ENCODE results near the gene CSNK1G1.
"Not testable (repeated sequence)": the region's sequence is repeated elsewhere in the genome, so short reads cannot be mapped to it uniquely, and the experiment has no call there.

The CSNK1G1 gene

DNA sequence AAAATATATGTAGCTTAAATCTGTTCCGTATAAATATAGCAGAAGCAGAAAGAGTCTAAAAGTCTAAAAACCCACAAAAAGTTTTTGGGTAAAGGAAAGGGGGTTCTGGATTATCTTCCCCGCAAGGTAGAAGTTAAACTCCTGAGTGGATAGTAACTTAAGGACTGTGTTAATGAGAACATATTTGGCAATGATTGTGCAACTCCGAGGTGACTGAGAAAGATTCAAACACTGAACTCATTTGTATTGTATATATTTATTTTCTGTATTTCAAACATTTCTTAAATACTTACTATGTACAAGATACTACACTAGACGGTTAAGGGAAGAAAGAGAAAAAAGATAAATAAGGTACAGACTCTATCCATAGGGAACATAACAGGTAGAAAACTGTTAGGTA is 120.4 kb downstream of the CSNK1G1 start:
- DNase-seq, result no peak

- no peak for DNase-seq
These were observed 122.7 kb downstream of the CSNK1G1 start for GRCh38 chr15:64233299-64233698.

DNA sequence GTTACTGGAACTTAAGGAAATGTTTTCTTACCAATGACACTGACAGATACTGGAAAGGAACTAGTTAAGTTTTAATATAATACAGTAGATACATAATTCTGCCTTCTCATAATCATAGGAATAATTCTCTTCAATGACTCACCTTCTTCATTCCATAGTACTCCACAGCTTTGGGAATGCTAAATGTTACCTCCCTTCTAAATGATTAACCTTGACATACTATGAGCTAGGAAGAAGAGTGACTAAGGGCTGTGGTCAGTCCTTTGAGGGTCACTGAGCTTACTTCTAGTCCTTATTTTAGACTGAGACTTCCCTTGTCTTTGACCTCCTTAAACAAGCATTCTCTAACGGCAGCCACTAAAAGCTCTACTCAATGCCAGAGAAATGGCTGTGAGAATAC is 123.6 kb downstream of the CSNK1G1 start:
- DNase-seq, result no peak

DNA sequence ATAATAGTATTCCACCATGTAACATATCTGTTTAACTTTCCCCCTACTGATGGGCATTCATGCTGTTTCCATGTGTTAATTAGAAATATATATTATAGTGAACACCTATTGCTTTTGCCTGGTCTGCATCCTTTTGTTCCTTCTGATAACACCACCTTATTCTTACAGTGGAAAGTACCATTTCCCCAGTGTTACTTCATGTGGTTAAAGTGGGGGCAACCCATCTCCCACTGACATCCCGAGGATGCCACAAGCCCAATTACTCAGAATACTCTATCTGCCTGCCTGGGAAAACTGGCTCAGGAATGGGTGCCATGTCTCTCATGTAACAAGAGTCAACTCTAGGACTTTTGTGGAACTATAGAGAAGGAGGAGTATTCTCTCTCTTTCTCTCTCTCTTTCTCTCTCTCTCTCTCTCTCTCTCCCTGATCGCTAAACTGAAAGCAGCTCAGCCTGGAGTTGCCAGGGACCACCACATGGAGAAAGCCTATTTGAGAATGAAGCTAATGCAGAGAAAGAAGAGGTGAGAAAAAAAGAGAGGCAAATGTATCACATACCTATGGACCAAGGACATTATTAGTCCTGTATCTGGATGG is 126.7 kb downstream of the CSNK1G1 start:
- no peak for DNase-seq

DNA sequence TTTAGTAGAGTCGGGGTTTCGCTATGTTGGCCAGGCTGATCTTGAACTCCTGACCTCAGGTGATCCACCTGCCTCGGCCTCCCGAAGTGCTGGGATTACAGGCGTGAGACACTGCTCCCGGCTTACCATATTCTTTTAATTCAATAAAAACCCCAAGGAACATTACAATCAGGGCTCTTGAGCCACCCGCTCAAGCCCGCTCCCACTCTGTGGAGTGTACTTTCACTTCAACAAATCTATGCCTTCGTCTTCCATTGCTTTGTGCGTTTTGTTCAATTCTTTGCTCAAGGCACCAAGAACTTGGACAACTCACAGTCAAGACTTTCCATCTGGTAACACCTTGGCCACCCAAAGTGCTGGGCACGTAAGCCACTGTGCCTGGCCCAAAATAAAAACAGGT is 130.2 kb downstream of the CSNK1G1 start:
- DNase-seq, result no peak

- no peak for DNase-seq
These were observed 131.5 kb downstream of the CSNK1G1 start for GRCh38 chr15:64224511-64224910.

DNA sequence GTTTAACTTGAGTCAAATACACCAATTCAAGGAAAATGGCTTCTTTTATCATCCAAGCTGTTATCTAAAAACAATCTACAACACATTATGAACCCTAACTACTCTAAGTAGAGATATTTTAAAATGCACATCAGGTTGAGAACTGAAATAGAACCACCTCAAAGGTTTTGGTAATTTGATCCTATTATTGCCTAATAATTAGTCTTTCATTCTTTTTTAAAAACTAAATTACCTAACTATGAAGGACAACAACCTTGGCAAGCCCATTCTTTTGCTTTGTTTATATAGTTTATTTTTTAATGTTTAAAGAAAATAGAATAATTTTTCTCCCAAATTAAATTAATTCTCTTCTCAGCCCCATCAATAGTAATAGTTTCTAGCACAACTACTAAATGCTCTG is 132.1 kb downstream of the CSNK1G1 start:
- DNase-seq, result no peak

DNA sequence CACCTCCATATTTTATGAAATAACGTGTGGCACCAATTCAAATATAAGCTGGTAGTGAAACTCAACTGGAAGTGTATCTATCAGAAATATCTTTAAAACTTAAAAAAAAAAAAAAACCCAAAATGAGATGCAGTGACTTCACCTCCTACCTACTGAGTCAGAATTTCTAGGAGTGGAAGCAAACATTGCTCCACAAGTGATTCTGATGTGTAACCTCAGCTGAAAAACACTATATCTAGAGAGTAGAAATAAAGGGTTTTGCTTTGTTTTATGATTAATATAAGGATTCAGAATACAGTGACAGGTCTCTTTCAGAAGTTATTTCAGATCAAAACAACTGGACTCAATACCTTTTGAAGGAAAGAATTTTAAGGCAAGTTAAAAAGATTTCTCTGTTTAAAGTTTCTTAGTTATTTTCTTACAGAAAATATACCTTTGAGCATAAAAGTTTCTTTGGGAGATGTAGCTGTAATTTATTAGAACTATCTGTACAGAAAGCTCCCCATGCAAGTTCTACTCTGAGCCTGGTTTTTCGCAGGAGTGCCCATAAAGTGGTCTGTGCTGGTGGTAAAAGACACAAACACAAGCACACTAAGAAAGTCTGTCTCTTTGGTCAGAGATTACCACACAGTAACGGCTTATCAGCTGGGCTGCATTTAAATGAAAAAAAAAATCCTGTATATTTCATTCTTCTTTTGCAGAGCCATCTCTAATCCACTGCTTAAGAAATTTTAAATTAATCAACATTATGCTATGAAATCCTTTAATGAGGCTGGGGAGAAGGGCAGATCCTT is 133.2 kb downstream of the CSNK1G1 start:
- no peak for DNase-seq

GRCh38 chr15:64221911-64222310 is 134.1 kb downstream of the CSNK1G1 start:
- DNase-seq, result not testable (repeated sequence)

DNA sequence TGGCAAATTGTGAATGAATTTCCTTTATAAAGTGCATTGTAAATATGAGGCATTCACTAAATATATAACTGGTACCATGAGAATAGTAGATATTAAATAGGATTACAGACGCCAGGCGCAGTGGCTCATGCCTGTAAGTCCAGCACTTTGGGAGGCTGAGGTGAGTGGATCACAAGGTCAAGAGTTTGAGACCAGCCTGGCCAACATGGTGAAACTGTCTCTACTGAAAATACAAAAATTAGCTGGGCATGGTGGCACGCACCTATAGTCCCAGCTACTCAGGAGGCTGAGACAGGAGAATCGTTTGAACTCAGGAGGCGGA is 138.6 kb downstream of the CSNK1G1 start:
- DNase-seq, result not testable (repeated sequence)

GRCh38 chr15:64216730-64217428 is 139.1 kb downstream of the CSNK1G1 start:
- no peak for DNase-seq

- no peak for DNase-seq
These were observed 139.8 kb downstream of the CSNK1G1 start for GRCh38 chr15:64216196-64216595.

DNA sequence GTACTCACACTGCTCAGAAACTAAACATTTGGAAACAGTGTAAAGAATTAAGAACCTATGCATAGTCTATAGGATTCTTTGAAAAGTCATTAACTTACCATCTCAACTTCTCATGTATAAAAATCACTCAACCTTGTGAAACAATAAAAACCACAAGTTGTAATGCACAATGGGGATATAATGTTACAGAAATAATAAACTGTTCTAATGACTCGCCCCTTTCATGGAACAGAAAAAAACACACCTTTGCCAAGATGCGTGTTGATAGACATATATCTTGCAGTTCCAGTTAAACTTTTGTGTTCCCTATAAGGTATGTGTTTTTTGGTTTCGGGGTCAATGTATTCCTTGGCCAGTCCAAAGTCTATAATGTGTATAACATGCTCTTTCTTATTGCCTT is 142.3 kb downstream of the CSNK1G1 start:
- no peak for DNase-seq

GRCh38 chr15:64211696-64212095 is 144.3 kb downstream of the CSNK1G1 start:
- no peak for DNase-seq

DNA sequence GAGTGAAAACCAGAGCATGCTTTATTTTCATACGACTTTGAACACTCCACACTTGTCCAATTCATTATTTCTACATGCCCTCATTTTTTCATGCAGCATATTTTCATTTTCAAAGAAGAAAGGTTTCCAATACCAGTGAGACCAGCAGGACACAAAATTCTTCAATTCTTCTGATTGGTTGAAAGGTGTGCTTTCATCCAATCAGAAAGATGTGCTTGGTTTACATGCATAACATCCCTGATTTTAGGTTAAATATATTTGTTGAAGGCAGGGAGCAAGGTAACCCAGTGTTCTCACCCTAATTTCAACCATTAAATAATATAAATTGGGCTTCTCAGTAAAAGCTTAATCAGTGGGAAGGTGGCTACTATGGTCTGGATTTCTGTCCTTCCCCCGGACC is 145.6 kb downstream of the CSNK1G1 start:
- DNase-seq, result no peak

GRCh38 chr15:64209680-64210334 is 146.2 kb downstream of the CSNK1G1 start:
- DNase-seq, result no peak

GRCh38 chr15:64205202-64205601 is 150.8 kb downstream of the CSNK1G1 start:
- no peak for DNase-seq

DNA sequence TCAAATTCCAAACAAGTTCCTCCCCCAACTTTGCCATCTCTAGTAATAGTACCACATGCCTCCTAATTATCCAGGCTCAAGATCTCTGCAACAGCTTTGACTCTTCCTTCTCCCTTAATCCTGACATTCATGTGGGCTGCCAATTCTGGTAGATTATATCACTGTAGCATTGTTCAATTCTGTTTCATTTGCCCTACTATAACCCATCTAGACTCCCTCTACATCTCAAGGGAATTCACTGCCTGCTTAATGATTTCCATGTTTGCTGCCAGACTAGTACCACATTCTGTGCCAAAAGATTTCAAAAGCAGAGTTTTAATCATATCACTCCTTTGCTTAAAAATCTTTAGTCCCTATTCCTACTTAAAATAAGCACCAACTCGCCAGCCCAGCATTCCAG is 158.5 kb downstream of the CSNK1G1 start:
- no peak for DNase-seq

DNA sequence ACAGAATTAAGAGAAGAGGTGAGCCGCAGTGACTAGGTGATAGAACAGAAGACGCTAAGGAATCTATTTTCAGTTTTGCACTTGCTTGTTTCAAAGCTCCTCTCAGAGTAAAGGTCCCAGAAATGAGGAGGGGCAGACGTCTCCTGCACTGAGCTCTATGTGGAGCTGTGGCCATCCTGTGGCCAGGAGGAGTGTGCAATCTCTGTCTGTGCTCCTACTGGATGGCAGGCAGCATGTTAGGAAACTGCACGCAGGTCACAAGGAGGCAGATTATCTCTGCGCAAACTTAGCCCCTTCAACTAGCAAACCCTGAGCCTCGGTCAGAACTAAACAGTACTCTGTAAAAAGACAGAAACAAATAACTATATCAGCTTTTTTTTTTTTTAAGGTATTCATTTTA is 162.0 kb downstream of the CSNK1G1 start:
- no peak for DNase-seq

DNA sequence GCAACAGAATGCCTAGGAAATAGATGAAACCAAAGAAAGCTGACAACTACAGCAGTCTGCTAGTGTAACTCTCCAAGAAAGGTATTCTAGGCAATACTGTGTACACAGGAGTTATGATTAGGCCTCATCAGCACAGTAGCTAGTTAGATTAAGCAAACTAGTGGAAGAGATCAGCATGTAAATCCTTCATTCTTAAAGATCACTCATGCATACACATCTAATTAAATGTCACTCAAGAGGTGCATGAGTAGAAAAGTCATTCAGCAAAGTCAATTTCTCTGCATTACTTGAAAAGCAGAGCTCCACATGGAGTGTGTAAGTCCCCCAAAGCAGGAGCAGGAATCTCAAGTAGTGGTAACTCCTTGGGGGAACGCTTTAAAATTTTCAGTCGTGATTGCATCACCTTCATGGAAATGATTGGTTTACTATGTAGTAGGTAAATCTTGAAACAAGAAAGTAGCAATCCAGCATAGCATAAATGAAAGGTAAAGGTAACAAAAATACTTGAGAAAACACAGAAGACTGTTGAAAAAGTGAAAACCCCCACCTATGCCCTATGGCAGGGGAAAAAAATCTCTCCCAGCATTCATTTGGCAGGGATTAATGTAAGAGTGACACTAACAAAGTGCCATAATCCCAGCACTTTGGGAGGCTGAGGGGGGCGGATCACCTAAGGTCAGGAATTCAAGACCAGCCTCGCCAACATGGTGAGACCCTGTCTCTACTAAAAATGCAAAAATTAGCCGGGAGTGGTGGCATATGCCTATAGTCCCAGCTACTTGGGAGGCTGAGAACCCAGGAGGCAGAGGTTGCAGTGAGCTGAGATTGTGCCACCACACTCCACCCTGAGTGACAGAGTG is 163.8 kb downstream of the CSNK1G1 start:
- no peak for DNase-seq

DNA sequence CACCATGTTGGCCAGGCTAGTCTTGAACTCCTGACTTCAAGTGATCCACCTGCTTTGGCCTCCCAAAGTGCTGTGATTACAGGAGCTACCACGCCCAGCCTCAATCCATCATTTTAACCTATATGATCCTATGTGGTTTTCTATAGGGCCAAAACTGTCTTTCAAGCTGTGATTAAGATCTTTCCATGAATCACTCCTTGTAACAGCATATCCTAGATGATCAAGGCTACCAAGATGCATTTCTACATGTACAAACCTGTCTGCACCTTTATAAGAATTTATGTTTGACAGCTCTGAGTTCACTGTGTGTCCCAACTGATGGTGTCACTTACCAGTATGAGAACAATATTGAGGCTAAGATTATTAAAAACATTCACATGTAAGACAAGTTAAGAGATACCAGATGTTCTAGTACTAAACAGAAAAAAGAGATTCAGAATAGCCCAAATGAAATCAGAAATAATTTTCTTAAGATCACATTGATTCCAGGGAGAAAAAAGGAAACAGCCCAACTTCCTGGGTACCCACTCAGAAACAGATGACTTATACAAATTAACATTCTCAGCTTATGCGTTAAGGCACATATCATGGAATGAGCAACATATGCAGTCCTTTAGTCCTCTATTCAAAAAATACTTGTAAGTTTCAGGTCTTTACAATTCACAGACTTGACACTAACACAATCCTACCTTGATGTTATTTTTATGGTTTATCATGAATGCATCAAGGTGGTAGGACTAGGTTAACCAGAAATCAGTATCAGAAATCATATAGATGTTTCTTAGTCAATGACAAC is 168.4 kb downstream of the CSNK1G1 start:
- DNase-seq, result no peak
